ENCODE results near the gene GCHFR.

DNA sequence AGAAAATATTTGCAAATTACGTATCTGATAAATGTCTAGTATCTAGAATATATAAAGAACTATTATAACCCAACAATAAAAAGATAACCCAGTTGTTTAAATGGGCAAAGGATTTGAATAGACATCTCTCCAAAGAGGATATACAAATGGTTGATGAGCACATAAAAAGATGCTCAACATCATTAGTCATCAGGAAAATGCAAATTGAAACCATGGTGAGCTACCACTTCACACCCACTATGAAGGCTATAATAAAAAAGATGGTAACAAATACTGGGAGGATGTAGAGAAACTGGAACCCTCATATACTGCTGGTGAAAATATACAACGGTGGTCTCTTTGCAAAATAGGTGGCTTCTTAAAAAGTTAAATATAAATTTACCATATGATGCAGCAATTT is 40.9 kb upstream of the GCHFR start:
- TF ChIP-seq, protein P1, sequence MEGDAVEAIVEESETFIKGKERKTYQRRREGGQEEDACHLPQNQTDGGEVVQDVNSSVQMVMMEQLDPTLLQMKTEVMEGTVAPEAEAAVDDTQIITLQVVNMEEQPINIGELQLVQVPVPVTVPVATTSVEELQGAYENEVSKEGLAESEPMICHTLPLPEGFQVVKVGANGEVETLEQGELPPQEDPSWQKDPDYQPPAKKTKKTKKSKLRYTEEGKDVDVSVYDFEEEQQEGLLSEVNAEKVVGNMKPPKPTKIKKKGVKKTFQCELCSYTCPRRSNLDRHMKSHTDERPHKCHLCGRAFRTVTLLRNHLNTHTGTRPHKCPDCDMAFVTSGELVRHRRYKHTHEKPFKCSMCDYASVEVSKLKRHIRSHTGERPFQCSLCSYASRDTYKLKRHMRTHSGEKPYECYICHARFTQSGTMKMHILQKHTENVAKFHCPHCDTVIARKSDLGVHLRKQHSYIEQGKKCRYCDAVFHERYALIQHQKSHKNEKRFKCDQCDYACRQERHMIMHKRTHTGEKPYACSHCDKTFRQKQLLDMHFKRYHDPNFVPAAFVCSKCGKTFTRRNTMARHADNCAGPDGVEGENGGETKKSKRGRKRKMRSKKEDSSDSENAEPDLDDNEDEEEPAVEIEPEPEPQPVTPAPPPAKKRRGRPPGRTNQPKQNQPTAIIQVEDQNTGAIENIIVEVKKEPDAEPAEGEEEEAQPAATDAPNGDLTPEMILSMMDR (IDR thresholded peaks at IDR 0.05), result no peak
- TF ChIP-seq POLR2AphosphoS5 (IDR thresholded peaks at IDR 0.05) (no peak), POLR2A (IDR thresholded peaks at IDR 0.05) (no peak), EP300 (IDR thresholded peaks at IDR 0.05) (no peak)

Data from suprapubic skin (tissue), 4 donors.